HepG2 (cell line): ENCODE results near the gene ZMIZ1. TPM values are rescaled to one million over a fixed set of nuclear protein-coding genes. Genes with fewer than 3 reads are reported as not detected.
A peak's percentile ranks its signal among the peaks of the same experiment; 100 is the strongest.

Source experiments
- ATAC-seq: fragments of 200-7000 bp; cut with Tn5 transposase; 3 replicates; pipeline ENCODE4 v1.9.1; 2020; ENCODE audit warnings: mild to moderate bottlenecking, moderate library complexity
- BruUV-seq: library from RNA; stranded (reverse); fragments of 400-500 nt; replicated peaks from 2 replicates; lab custom pipeline; 2021; lab: Mats Ljungman, UMichigan
- CTCF ChIA-PET: fragments of 300-600 bp; formaldehyde crosslinking; extraction: SDS; loops from one replicate; lab custom pipeline; 2021; ENCODE audit warnings: low total read pairs, inconsistent platforms, low intra/inter-chr PET ratio; lab: Yijun Ruan, JAX
- POLR2A ChIA-PET: fragments of 350-600 bp; sonication (Branson Sonifier 250); formaldehyde crosslinking; loops from one replicate; lab custom pipeline; 2020; ENCODE audit warnings: antibody characterized with exemption, inconsistent platforms; lab: Yijun Ruan, JAX
- DNase-seq: peaks from one replicate; pipeline ENCODE4 v3.0.0-alpha.2; 2015; ENCODE audit warnings: low spot score
- FAIRE-seq: peaks from 3 replicates; lab custom pipeline; 2011; peaks lifted over from hg19 to GRCh38; lab: Jason Lieb, UNC
- H2AFZ ChIP-seq: one replicate; pipeline ENCODE4 v1.6.1; 2011; ENCODE audit warnings: low read length, inconsistent platforms
- H3K27ac ChIP-seq: fragments of 300-600 bp; 3 replicates; pipeline ENCODE4 v1.8.0; 2011; ENCODE audit warnings: mixed run types, mild to moderate bottlenecking, mixed read lengths, low read length, inconsistent platforms; ENCODE audit not compliant: insufficient read depth; ENCODE audit errors: extremely low read length
- H3K27me3 ChIP-seq, 2 experiments: fragments of 200-600 bp in 1 of 2; 2 replicates in 1 of 2; 3 replicates in 1 of 2; pipeline versions ENCODE4 v1.6.0 to v1.8.0; 2011; ENCODE audit warnings: low read length in 2 of 2, mild to moderate bottlenecking in 2 of 2, moderate library complexity in 2 of 2, inconsistent platforms in 1 of 2; ENCODE audit not compliant: insufficient read depth in 2 of 2, control insufficient read depth in 1 of 2
- H3K36me3 ChIP-seq, 2 experiments: fragments of 200-600 bp in 1 of 2; replicated peaks in 1 of 2; 2 replicates in 1 of 2; 3 replicates in 1 of 2; pipeline versions ENCODE4 v1.5.1 to v1.8.0; 2011; ENCODE audit warnings: low read length in 2 of 2, inconsistent platforms in 1 of 2; ENCODE audit not compliant: insufficient read depth in 2 of 2, control insufficient read depth in 1 of 2
- H3K4me1 ChIP-seq: 2 replicates; pipeline ENCODE4 v1.5.1; 2012; ENCODE audit warnings: low read length, inconsistent platforms; ENCODE audit not compliant: insufficient read depth
- H3K4me2 ChIP-seq: 2 replicates; pipeline ENCODE4 v1.6.0; 2011; ENCODE audit warnings: low read depth, low read length, inconsistent platforms
- H3K4me3 ChIP-seq, 3 experiments: fragments of 200-600 bp in 1 of 3; sonication (generic), shearing (Covaris generic) in 1 of 3; replicated peaks in 1 of 3; 2 replicates each; pipeline ENCODE4 v1.5.1; 2011 to 2016; ENCODE audit warnings: low read length in 3 of 3, inconsistent platforms in 2 of 3, low read depth in 2 of 3, mild to moderate bottlenecking in 2 of 3, control low read depth in 1 of 3, mixed read lengths in 1 of 3; ENCODE audit not compliant: insufficient read depth in 1 of 3
- H3K79me2 ChIP-seq: one replicate; pipeline ENCODE4 v1.6.1; 2011; ENCODE audit warnings: low read length, inconsistent platforms; ENCODE audit not compliant: insufficient read depth
- H3K9ac ChIP-seq: 2 replicates; pipeline ENCODE4 v1.6.0; 2011; ENCODE audit warnings: mild to moderate bottlenecking, low read depth, low read length, inconsistent platforms; ENCODE audit not compliant: insufficient read depth
- H3K9me3 ChIP-seq: 2 replicates; pipeline ENCODE4 v1.5.1; 2012; ENCODE audit warnings: mild to moderate bottlenecking, low read length
- H4K20me1 ChIP-seq: 2 replicates; pipeline ENCODE4 v1.6.0; 2011; ENCODE audit warnings: inconsistent platforms, mild to moderate bottlenecking, low read length, moderate library complexity; ENCODE audit not compliant: insufficient read depth
- ATF7-NPFF ChIP-seq: sonication (generic); formaldehyde crosslinking; IDR thresholded peaks from 2 replicates; pipeline ENCODE4 v1.8.1; 2023; ENCODE audit warnings: mild to moderate bottlenecking, low read depth, missing genetic modification reagents, moderate library complexity
- KDM2A ChIP-seq: sonication (generic); formaldehyde crosslinking; IDR thresholded peaks from 2 replicates; pipeline ENCODE4 v1.4.0; 2020; ENCODE audit warnings: low read depth, missing genetic modification reagents, borderline replicate concordance
- KLF12 ChIP-seq: sonication (generic); formaldehyde crosslinking; IDR thresholded peaks from 2 replicates; pipeline ENCODE4 v1.4.0; 2020; ENCODE audit warnings: missing genetic modification reagents, borderline replicate concordance
- LRRFIP1 ChIP-seq: sonication (generic); formaldehyde crosslinking; conservative IDR thresholded peaks from 2 replicates; pipeline ENCODE4 v1.4.0; 2020; ENCODE audit warnings: missing genetic modification reagents
- MEIS1 ChIP-seq: sonication (generic); formaldehyde crosslinking; IDR thresholded peaks from 2 replicates; pipeline ENCODE4 v1.9.0; 2021; ENCODE audit warnings: mild to moderate bottlenecking, missing genetic modification reagents, moderate library complexity, borderline replicate concordance
- NR2C2 ChIP-seq: sonication (generic); formaldehyde crosslinking; IDR thresholded peaks from 2 replicates; pipeline ENCODE4 v1.4.0; 2020; ENCODE audit warnings: missing genetic modification reagents, mild to moderate bottlenecking, moderate library complexity, borderline replicate concordance
- PHF5A ChIP-seq: IDR thresholded peaks from one replicate; pipeline ENCODE4 v1.6.1; 2018; ENCODE audit warnings: low read depth, missing genetic modification reagents; ENCODE audit not compliant: unreplicated experiment
- RBM39 ChIP-seq: fragments of 200-400 bp; formaldehyde crosslinking; IDR thresholded peaks from one replicate; pipeline ENCODE4 v1.6.1; 2018; ENCODE audit warnings: antibody characterized with exemption, mild to moderate bottlenecking, low read depth, low read length; ENCODE audit not compliant: poor library complexity, severe bottlenecking
- SMARCC2 ChIP-seq: fragments of 450-650 bp; IDR thresholded peaks from 2 replicates; pipeline ENCODE4 v1.6.1; 2017; ENCODE audit warnings: antibody characterized with exemption, mild to moderate bottlenecking
- SNRNP70 ChIP-seq: fragments of 200-400 bp; formaldehyde crosslinking; IDR thresholded peaks from 2 replicates; pipeline ENCODE4 v1.6.1; 2017; ENCODE audit warnings: mild to moderate bottlenecking, low read depth, low read length, moderate library complexity
- ZBED4 ChIP-seq: sonication (generic); formaldehyde crosslinking; IDR thresholded peaks from 2 replicates; pipeline ENCODE4 v1.4.0; 2020; ENCODE audit warnings: missing genetic modification reagents, borderline replicate concordance
- ZFP36L1 ChIP-seq: sonication (generic); formaldehyde crosslinking; IDR thresholded peaks from 2 replicates; pipeline ENCODE4 v1.8.0; 2022; ENCODE audit warnings: mild to moderate bottlenecking, missing genetic modification reagents, moderate library complexity
- ZKSCAN1 ChIP-seq: fragments of 150-350 bp; IDR thresholded peaks from 2 replicates; pipeline ENCODE4 v1.6.1; 2014; ENCODE audit warnings: low read length
- ZMAT3 ChIP-seq: sonication (generic); formaldehyde crosslinking; conservative IDR thresholded peaks from 2 replicates; pipeline ENCODE4 v1.7.0; 2021; ENCODE audit warnings: missing genetic modification reagents
- ZNF136 ChIP-seq: sonication (generic); formaldehyde crosslinking; IDR thresholded peaks from 2 replicates; pipeline ENCODE4 v1.8.1; 2022; ENCODE audit warnings: low read depth, mild to moderate bottlenecking, moderate library complexity, missing genetic modification reagents
- ZNF816 ChIP-seq: sonication (generic); formaldehyde crosslinking; IDR thresholded peaks from 2 replicates; pipeline ENCODE4 v1.8.0; 2022; ENCODE audit warnings: missing genetic modification reagents, mild to moderate bottlenecking, borderline replicate concordance
- WGBS: methylation state at CpG from one replicate; pipeline ENCODE4 v1.1.6; 2017; ENCODE audit warnings: low lambda C conversion rate; 5-methylcytosine and 5-hydroxymethylcytosine counted together
- in situ Hi-C: cut with HindIII; loops from 2 replicates; pipeline ENCODE4 v1.10.0; 2017; ENCODE audit warnings: low pct_unique_long_range_greater_than_20kb; ENCODE audit not compliant: extremely low pct_ligation_motif_present
- intact Hi-C: fragments of 100-400 bp; cut with micrococcal nuclease; formaldehyde crosslinking; loops from one replicate; pipeline ENCODE4 v1.10.0; 2022; ENCODE audit not compliant: unreplicated experiment
- polyA plus RNA-seq, 8 experiments: library from polyadenylated mRNA; depleted of rRNA in 3 of 8; stranded (reverse) in 7 of 8; unstranded in 1 of 8; fragments of >200 nt; fragmentation: Illumina TruSeq in 4 of 8; extraction: Trizol in 4 of 8; gene quantifications; 2 replicates each; pipeline versions ENCODE4 v1.2.1 to v1.2.3, GENCODE V29; 2011 to 2016; ENCODE audit warnings: low read depth in 4 of 8, missing spikeins in 1 of 8, mixed read lengths in 1 of 8; ENCODE audit not compliant: insufficient read depth in 1 of 8
- total RNA-seq, 5 experiments: library from RNA; depleted of rRNA; stranded (reverse); fragments of >200 nt; fragmentation: Illumina TruSeq; extraction: Trizol; gene quantifications; 2 replicates each; pipeline ENCODE4 v1.2.3, GENCODE V29; 2016; ENCODE audit warnings: low read depth in 1 of 5

Gene ZMIZ1
- total and polyA plus RNA-seq, 2 of the 13 experiments (the other 11 are each of a cell fraction or from before 2014, with no cell fraction given) = 5.3 to 10.2 TPM

- intact Hi-C loops (loop anchor here (5.0 kb wide), 1 partner anchor 216 kb away; no protein-coding TSS in a partner anchor), in situ Hi-C loops (loop anchor here (5.0 to 25.0 kb wide), 2 partner anchors 101 to 216 kb away; no protein-coding TSS in a partner anchor)
- no TSS peak for BruUV-seq
- peak; percentile 45 for ATAC-seq
- peaks cover 79% of the 10 kb centered on the region for H3K4me1 ChIP-seq
- peaks cover 13 to 48% of the 10 kb centered on the region in 2 experiments; a peak in 4 of 5 replicates for H3K36me3 ChIP-seq
- H3K79me2 ChIP-seq = peaks cover 2% of the 10 kb centered on the region
- no peak overlapping the region for H3K9ac ChIP-seq
- H3K4me3 ChIP-seq = no peak overlapping the region
- H3K9me3 ChIP-seq = no peaks in the 10 kb centered on the region
- no peak overlapping the region for H2AFZ ChIP-seq
- peak; percentile 78 for DNase-seq
- FAIRE-seq = peak; percentile 56
- CTCF ChIA-PET = no interaction called here
- peak overlapping the region; percentile 51 for H3K27ac ChIP-seq
- WGBS = 65% methylated on average over 8 of the region's 14 CpGs
- no peaks in the 10 kb centered on the region for H4K20me1 ChIP-seq
- H3K4me2 ChIP-seq = peak overlapping the region; percentile 32; the same call in 1 of the 2 replicates
- H3K27me3 ChIP-seq = no peaks in the 10 kb centered on the region
- POLR2A ChIA-PET = interaction anchor here (0.9 to 3.8 kb wide), 9 partner anchors 9 to 214 kb away, joined by 3 to 22 read pairs (median 4); no protein-coding TSS in a partner anchor
- TF ChIP-seq ZMAT3 (no peak), KDM2A (CRISPR knock-in tag) (peak; percentile 37; the same call in 1 of the 2 replicates), ATF7-NPFF (CRISPR knock-in tag) (0 out of 2 replicates have a peak, but pooled peaks have one; percentile 30), ZKSCAN1 (no peak), SMARCC2 (no peak), KLF12 (no peak), MEIS1 (CRISPR knock-in tag) (no peak), LRRFIP1 (CRISPR knock-in tag) (no peak), PHF5A (CRISPR knock-in tag) (no peak), ZNF136 (CRISPR knock-in tag) (no peak), ZNF816 (no peak), ZBED4 (CRISPR knock-in tag) (peak; percentile 84), RBM39 (no peak), ZFP36L1 (peak; percentile 43; the same call in 1 of the 2 replicates), SNRNP70 (no peak), NR2C2 (CRISPR knock-in tag) (peak; percentile 84)
Measured at GRCh38 chr10:79188154-79188965, 119.6 kb downstream of the ZMIZ1 start.
